Endothelial cell of umbilical vein (primary cell): ENCODE data around the gene GFI1B. TPM values are rescaled to one million over a fixed set of nuclear protein-coding genes. Genes with fewer than 3 reads are reported as not detected.

ENCODE experiments used
- BruUV-seq: library from RNA; stranded (reverse); fragments of 400-500 nt; replicated peaks from 2 replicates; lab custom pipeline; 2021; lab: Mats Ljungman, UMichigan
- CTCF ChIA-PET: fragments of 300-600, 350-600 bp; sonication (Branson Sonifier 250); formaldehyde crosslinking; loops from one replicate; lab custom pipeline; 2021; ENCODE audit warnings: antibody characterized with exemption, inconsistent platforms; lab: Charles Lee
- POLR2A ChIA-PET: fragments of 300-600, 350-600 bp; sonication (Branson Sonifier 250); formaldehyde crosslinking; loops from one replicate; lab custom pipeline; 2021; ENCODE audit warnings: antibody characterized with exemption, inconsistent platforms; lab: Charles Lee
- DNase-seq: peaks from one replicate; pipeline ENCODE4 v3.0.0-alpha.2; 2011; ENCODE audit warnings: low read depth, low spot score
- FAIRE-seq: peaks from 2 replicates; lab custom pipeline; 2011; peaks lifted over from hg19 to GRCh38; lab: Jason Lieb, UNC
- H2AFZ ChIP-seq: 2 replicates; pipeline ENCODE4 v1.6.0; 2012; ENCODE audit warnings: low read depth, low read length, control low read depth, inconsistent platforms
- H3K27ac ChIP-seq: 2 replicates; pipeline ENCODE4 v1.5.1; 2011; ENCODE audit warnings: low read depth, mild to moderate bottlenecking, control low read depth, low read length, moderate library complexity; ENCODE audit not compliant: insufficient read depth
- H3K27me3 ChIP-seq, 2 experiments: 2 replicates each; pipeline versions ENCODE4 v1.6.0 to v1.6.1; 2011; ENCODE audit warnings: low read length in 2 of 2, mixed read lengths in 1 of 2; ENCODE audit not compliant: control insufficient read depth in 2 of 2, insufficient read depth in 2 of 2
- H3K36me3 ChIP-seq, 2 experiments: 2 replicates in 1 of 2; 3 replicates in 1 of 2; pipeline ENCODE4 v1.5.1; 2011; ENCODE audit warnings: low read length in 2 of 2, mild to moderate bottlenecking in 1 of 2, moderate library complexity in 1 of 2; ENCODE audit not compliant: control insufficient read depth in 2 of 2, insufficient read depth in 2 of 2; ENCODE audit errors: extremely low read depth in 1 of 2
- H3K4me1 ChIP-seq: 3 replicates; pipeline ENCODE4 v1.5.1; 2011; ENCODE audit warnings: mild to moderate bottlenecking, low read length; ENCODE audit not compliant: control insufficient read depth, insufficient read depth; ENCODE audit errors: extremely low read depth
- H3K4me2 ChIP-seq: 2 replicates; pipeline ENCODE4 v1.6.1; 2011; ENCODE audit warnings: low read length, control low read depth, mixed read lengths; ENCODE audit not compliant: insufficient read depth
- H3K4me3 ChIP-seq, 3 experiments: fragments of 200-600 bp in 1 of 3; sonication (generic), shearing (Covaris generic) in 1 of 3; replicated peaks in 1 of 3; 2 replicates each; pipeline ENCODE4 v1.5.1; 2011 to 2016; ENCODE audit warnings: control low read depth in 3 of 3, low read length in 3 of 3, mild to moderate bottlenecking in 2 of 3, inconsistent platforms in 1 of 3, low read depth in 1 of 3, moderate library complexity in 1 of 3; ENCODE audit not compliant: insufficient read depth in 1 of 3
- H3K79me2 ChIP-seq: 2 replicates; pipeline ENCODE4 v1.6.0; 2012; ENCODE audit warnings: low read length, inconsistent platforms; ENCODE audit not compliant: control insufficient read depth, insufficient read depth
- H3K9ac ChIP-seq: replicated peaks from 2 replicates; pipeline ENCODE3; 2011; ENCODE audit warnings: low read length, control low read depth; ENCODE audit not compliant: insufficient read depth; ENCODE audit errors: extremely low read depth
- H3K9me1 ChIP-seq: replicated peaks from 3 replicates; pipeline ENCODE4 v1.6.0; 2011; ENCODE audit warnings: mild to moderate bottlenecking, low read length; ENCODE audit not compliant: control insufficient read depth, insufficient read depth; ENCODE audit errors: extremely low read depth
- H3K9me3 ChIP-seq: replicated peaks from 2 replicates; pipeline ENCODE4 v1.5.1; 2012; ENCODE audit warnings: low read length, inconsistent platforms; ENCODE audit not compliant: control insufficient read depth, insufficient read depth
- H4K20me1 ChIP-seq: replicated peaks from 2 replicates; pipeline ENCODE3; 2011; ENCODE audit warnings: mild to moderate bottlenecking, low read length; ENCODE audit not compliant: control insufficient read depth, insufficient read depth; ENCODE audit errors: extremely low read depth
- EZH2 ChIP-seq: IDR thresholded peaks from 2 replicates; pipeline ENCODE4 v1.6.1; 2012; ENCODE audit warnings: borderline replicate concordance, low read depth, mild to moderate bottlenecking, moderate library complexity, low read length, inconsistent platforms; ENCODE audit not compliant: severe bottlenecking
- FOS ChIP-seq: IDR thresholded peaks from 2 replicates; pipeline ENCODE4 v1.6.1; 2011; ENCODE audit warnings: mild to moderate bottlenecking, low read length, moderate library complexity, borderline replicate concordance; ENCODE audit not compliant: insufficient read depth
- GATA2 ChIP-seq: IDR thresholded peaks from 2 replicates; pipeline ENCODE4 v1.7.0; 2011; ENCODE audit warnings: low read depth, mild to moderate bottlenecking, moderate library complexity, mixed read lengths, low read length; ENCODE audit not compliant: insufficient read length, insufficient read depth
- JUN ChIP-seq: IDR thresholded peaks from 2 replicates; pipeline ENCODE4 v1.6.1; 2011; ENCODE audit warnings: borderline replicate concordance, low read depth; ENCODE audit not compliant: insufficient read length, insufficient read depth
- MYC ChIP-seq: IDR thresholded peaks from one replicate; pipeline ENCODE4 v1.6.1; 2011; ENCODE audit warnings: mild to moderate bottlenecking, low read depth, low read length
- POLR2A ChIP-seq: IDR thresholded peaks from 2 replicates; pipeline ENCODE4 v1.6.1; 2012; ENCODE audit warnings: low read depth, mild to moderate bottlenecking, control low read depth, low read length
- POLR2AphosphoS5 ChIP-seq: IDR thresholded peaks from 2 replicates; pipeline ENCODE4 v1.6.1; 2012; ENCODE audit warnings: low read depth, mild to moderate bottlenecking, control low read depth, low read length, moderate library complexity; ENCODE audit not compliant: insufficient read depth
- dilution Hi-C: fragments of 300-500 bp; cut with MboI; formaldehyde crosslinking; loops from one replicate; pipeline ENCODE4 v1.15.0; 2019; ENCODE audit warnings: low sequenced_read_pairs; ENCODE audit not compliant: extremely low pct_ligation_motif_present
- intact Hi-C: fragments of 100-400 bp; cut with micrococcal nuclease; formaldehyde crosslinking; loops from one replicate; pipeline ENCODE4 v1.10.0; 2022
- polyA plus RNA-seq, 4 experiments: library from polyadenylated mRNA; depleted of rRNA in 3 of 4; stranded (reverse) in 3 of 4; unstranded in 1 of 4; fragments of >200 nt; gene quantifications; 2 replicates each; pipeline versions ENCODE4 v1.2.1 to v1.2.3, GENCODE V29; 2011 to 2012; ENCODE audit warnings: missing spikeins in 1 of 4
- total RNA-seq: library from RNA; stranded (reverse); gene quantifications from 2 replicates; pipeline ENCODE4 v1.2.3, GENCODE V29; 2021
- TF ChIP-seq, protein P1 (sequence below), 2 donors: IDR thresholded peaks; 1 replicate in 1 of 2; 2 replicates in 1 of 2; pipeline ENCODE4 v1.5.1; 2011; ENCODE audit warnings: low read length in 2 of 2, mild to moderate bottlenecking in 2 of 2, moderate library complexity in 2 of 2, control low read depth in 1 of 2, inconsistent platforms in 1 of 2, low read depth in 1 of 2; ENCODE audit not compliant: insufficient read depth in 1 of 2; ENCODE audit errors: extremely low read depth in 1 of 2
- TF ChIP-seq, protein P2 (sequence below): IDR thresholded peaks from 2 replicates; pipeline ENCODE4 v1.6.1; 2011; ENCODE audit not compliant: insufficient read depth, insufficient read length

Gene GFI1B
- total and polyA plus RNA-seq, 2 donors (not counting 3 experiments of a cell fraction or from before 2014, with no cell fraction given) = 0.04 TPM; not detected in 1

DNA sequence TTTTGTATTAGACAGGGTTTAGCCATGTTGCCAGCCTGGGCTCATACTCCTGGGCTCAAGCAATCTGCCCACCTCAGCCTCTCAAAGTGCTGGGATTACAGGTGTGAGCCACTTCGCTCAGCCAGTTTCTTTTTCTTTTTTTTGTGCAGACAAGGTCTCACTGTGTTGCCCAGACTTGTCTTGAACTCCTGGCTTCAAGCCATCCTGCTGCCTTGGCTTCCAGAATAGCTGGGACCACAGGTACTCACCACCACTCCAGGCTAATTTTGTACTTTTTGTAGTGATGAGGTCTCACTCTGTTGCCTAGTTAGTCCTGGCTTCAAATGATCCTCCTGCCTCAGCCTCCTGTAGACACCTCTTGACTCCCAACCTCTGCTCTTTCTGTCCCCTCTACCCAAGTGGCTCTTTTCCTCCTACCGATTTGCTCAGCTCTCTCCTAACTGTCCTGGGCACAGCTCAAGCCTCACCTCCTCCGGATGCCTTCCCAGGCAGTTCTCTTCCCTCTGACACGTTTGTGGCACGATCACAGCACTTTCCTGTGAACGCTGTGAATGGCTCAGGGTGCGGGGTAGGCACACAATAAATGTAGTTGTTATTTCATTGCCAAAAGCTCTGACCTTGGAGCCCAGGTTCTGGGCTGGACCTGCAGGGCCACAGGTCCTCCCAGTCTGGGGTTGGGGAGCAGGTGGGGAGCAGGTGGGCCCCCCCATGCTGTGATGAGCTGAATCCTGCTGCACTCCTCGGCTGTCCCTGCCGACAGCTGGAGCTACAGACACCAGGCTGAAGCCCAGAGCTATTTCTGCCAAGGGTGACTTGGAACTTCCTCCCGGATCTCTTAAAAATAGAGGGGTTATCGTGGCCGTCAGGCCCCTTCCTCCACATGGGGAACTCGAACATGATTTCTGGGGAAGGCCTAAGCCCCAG lies 23.9 kb downstream of the GFI1B start:
- peaks cover 5 to 6% of the 10 kb centered on the region in 2 experiments for H3K27me3 ChIP-seq
- no peaks in the 10 kb centered on the region for H3K9me3 ChIP-seq
- no peak overlapping the region for H3K27ac ChIP-seq
- H4K20me1 ChIP-seq = no peaks in the 10 kb centered on the region
- no peak for TF ChIP-seq MYC
- no peak for TF ChIP-seq GATA2
- no peak for TF ChIP-seq POLR2A
- no peak for TF ChIP-seq FOS
- TF ChIP-seq, protein P1, sequence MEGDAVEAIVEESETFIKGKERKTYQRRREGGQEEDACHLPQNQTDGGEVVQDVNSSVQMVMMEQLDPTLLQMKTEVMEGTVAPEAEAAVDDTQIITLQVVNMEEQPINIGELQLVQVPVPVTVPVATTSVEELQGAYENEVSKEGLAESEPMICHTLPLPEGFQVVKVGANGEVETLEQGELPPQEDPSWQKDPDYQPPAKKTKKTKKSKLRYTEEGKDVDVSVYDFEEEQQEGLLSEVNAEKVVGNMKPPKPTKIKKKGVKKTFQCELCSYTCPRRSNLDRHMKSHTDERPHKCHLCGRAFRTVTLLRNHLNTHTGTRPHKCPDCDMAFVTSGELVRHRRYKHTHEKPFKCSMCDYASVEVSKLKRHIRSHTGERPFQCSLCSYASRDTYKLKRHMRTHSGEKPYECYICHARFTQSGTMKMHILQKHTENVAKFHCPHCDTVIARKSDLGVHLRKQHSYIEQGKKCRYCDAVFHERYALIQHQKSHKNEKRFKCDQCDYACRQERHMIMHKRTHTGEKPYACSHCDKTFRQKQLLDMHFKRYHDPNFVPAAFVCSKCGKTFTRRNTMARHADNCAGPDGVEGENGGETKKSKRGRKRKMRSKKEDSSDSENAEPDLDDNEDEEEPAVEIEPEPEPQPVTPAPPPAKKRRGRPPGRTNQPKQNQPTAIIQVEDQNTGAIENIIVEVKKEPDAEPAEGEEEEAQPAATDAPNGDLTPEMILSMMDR (IDR thresholded peaks at IDR 0.05; ENCODE audit: extremely low read depth in 1 of 2, insufficient read depth in 1 of 2, low read depth in 1 of 2, low read length in 2 of 2) = no peak
- TF ChIP-seq POLR2AphosphoS5 = no peak
- TF ChIP-seq EZH2 = no peak
- no peak for TF ChIP-seq JUN
- TF ChIP-seq, protein P2, sequence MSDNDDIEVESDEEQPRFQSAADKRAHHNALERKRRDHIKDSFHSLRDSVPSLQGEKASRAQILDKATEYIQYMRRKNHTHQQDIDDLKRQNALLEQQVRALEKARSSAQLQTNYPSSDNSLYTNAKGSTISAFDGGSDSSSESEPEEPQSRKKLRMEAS = no peak
- no peak overlapping the region for H3K4me3 ChIP-seq
- no peaks in the 10 kb centered on the region for H3K36me3 ChIP-seq
- CTCF ChIA-PET = interaction anchor here (1.2 to 1.8 kb wide), 4 partner anchors 20 to 183 kb away, joined by 3 to 12 read pairs (median 4); partner anchors contain the start of gene GFI1B
- FAIRE-seq (no peak), DNase-seq (no peak)
- intact Hi-C loops = no loop called here
- no peak overlapping the region for H2AFZ ChIP-seq
- no peak overlapping the region for H3K9ac ChIP-seq
- no peaks in the 10 kb centered on the region for H3K79me2 ChIP-seq
- no peaks in the 10 kb centered on the region for H3K4me1 ChIP-seq
- H3K9me1 ChIP-seq = no peaks in the 10 kb centered on the region
- no TSS peak for BruUV-seq
- POLR2A ChIA-PET = no interaction called here
- H3K4me2 ChIP-seq = no peak overlapping the region
- dilution Hi-C loops = no loop called here
